Fibroblast of lung (primary cell): ENCODE data around the gene CYP4F12. TPM values are rescaled to one million over a fixed set of nuclear protein-coding genes. Genes with fewer than 3 reads are reported as not detected.

Experiments
- DNase-seq, 2 donors: peaks; one replicate each; pipeline versions ENCODE4 v3.0.0 to v3.0.0-alpha.2; 2010; ENCODE audit warnings: low read depth in 2 of 2
- H2AFZ ChIP-seq: 2 replicates; pipeline ENCODE4 v1.5.1; 2012; ENCODE audit warnings: low read length, control low read depth, inconsistent platforms
- H3K27ac ChIP-seq: 2 replicates; pipeline ENCODE4 v1.5.1; 2011; ENCODE audit warnings: low read length, control low read depth; ENCODE audit not compliant: insufficient read depth
- H3K27me3 ChIP-seq: 2 replicates; pipeline ENCODE4 v1.5.1; 2011; ENCODE audit warnings: mild to moderate bottlenecking, low read length; ENCODE audit not compliant: control insufficient read depth, insufficient read depth
- H3K36me3 ChIP-seq: 2 replicates; pipeline ENCODE4 v1.5.1; 2011; ENCODE audit warnings: low read length; ENCODE audit not compliant: control insufficient read depth, insufficient read depth
- H3K4me1 ChIP-seq: 2 replicates; pipeline ENCODE4 v1.5.1; 2011; ENCODE audit warnings: low read length; ENCODE audit not compliant: control insufficient read depth, insufficient read depth; ENCODE audit errors: extremely low read depth
- H3K4me2 ChIP-seq: 2 replicates; pipeline ENCODE4 v1.5.1; 2011; ENCODE audit warnings: low read length, control low read depth; ENCODE audit not compliant: insufficient read depth; ENCODE audit errors: extremely low read depth
- H3K4me3 ChIP-seq, 4 experiments: fragments of 200-600 bp in 1 of 4; sonication (generic) in 1 of 4; replicated peaks in 1 of 4; 2 replicates each; pipeline ENCODE4 v1.5.1; 2011 to 2016; ENCODE audit warnings: low read length in 4 of 4, low read depth in 3 of 4, mild to moderate bottlenecking in 3 of 4, control low read depth in 2 of 4, inconsistent platforms in 1 of 4, mixed read lengths in 1 of 4; ENCODE audit not compliant: insufficient read depth in 1 of 4; ENCODE audit errors: control extremely low read depth in 1 of 4
- H3K79me2 ChIP-seq: 2 replicates; pipeline ENCODE4 v1.5.1; 2012; ENCODE audit warnings: mild to moderate bottlenecking, low read length, inconsistent platforms; ENCODE audit not compliant: control insufficient read depth, insufficient read depth
- H3K9ac ChIP-seq: 2 replicates; pipeline ENCODE4 v1.5.1; 2011; ENCODE audit warnings: mild to moderate bottlenecking, low read length, control low read depth; ENCODE audit not compliant: insufficient read depth
- H3K9me3 ChIP-seq: 2 replicates; pipeline ENCODE4 v1.5.1; 2012; ENCODE audit warnings: low read depth, low read length; ENCODE audit not compliant: control insufficient read depth, insufficient read depth
- H4K20me1 ChIP-seq: 2 replicates; pipeline ENCODE4 v1.5.1; 2011; ENCODE audit warnings: low read length; ENCODE audit not compliant: control insufficient read depth, insufficient read depth; ENCODE audit errors: extremely low read depth
- EZH2 ChIP-seq: IDR thresholded peaks from 2 replicates; pipeline ENCODE4 v1.5.1; 2012; ENCODE audit warnings: low read length, control low read depth, mild to moderate bottlenecking; ENCODE audit errors: missing control alignments
- polyA plus RNA-seq, 2 donors: library from polyadenylated mRNA; depleted of rRNA in 1 of 2; stranded (reverse) in 1 of 2; unstranded in 1 of 2; fragments of >200 nt; gene quantifications; 2 replicates each; pipeline ENCODE4 v1.2.1, GENCODE V29; 2011 to 2012; ENCODE audit warnings: missing spikeins in 1 of 2
- total RNA-seq: library from RNA; depleted of rRNA; stranded (reverse); fragments of >200 nt; gene quantifications from 2 replicates; pipeline ENCODE4 v1.2.1, GENCODE V29; 2014
- TF ChIP-seq, protein P1 (sequence below), 2 donors: IDR thresholded peaks in 1 of 2; conservative IDR thresholded peaks in 1 of 2; 1 replicate in 1 of 2; 2 replicates in 1 of 2; pipeline ENCODE4 v1.5.1; 2011 to 2012; ENCODE audit warnings: low read length in 2 of 2, control low read depth in 1 of 2, inconsistent platforms in 1 of 2, low read depth in 1 of 2, mild to moderate bottlenecking in 1 of 2

CYP4F12 gene
- total and polyA plus RNA-seq, 2 donors (not counting 1 experiment from before 2014, with no cell fraction given): not detected

DNA sequence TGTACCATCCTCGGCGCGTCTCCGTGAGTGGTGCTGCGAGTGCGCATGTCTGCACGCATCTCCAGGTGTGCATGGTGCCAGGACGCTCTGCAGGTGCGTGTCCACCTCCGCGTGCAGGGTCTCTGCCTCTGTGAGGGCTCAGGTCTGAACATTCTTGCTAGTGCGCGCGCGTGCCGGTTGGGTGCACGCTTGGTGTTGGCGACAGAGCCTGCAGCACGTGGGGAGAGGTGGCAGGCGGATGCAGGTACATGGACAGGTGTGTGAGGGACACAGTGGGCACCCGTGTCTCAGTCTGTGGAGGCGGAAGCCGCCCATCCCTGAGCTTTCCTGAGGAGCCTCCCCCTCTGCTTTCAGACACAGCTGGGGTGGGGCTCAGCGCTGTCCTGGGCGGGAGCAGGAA lies 50.1 kb downstream of the CYP4F12 start:
- no peak overlapping the region for H2AFZ ChIP-seq
- H3K9me3 ChIP-seq: no peaks in the 10 kb centered on the region
- H3K27me3 ChIP-seq: no peaks in the 10 kb centered on the region
- H3K79me2 ChIP-seq: no peaks in the 10 kb centered on the region
- no peaks in the 10 kb centered on the region for H4K20me1 ChIP-seq
- H3K4me3 ChIP-seq: no peak overlapping the region
- TF ChIP-seq EZH2: no peak
- TF ChIP-seq, protein P1, sequence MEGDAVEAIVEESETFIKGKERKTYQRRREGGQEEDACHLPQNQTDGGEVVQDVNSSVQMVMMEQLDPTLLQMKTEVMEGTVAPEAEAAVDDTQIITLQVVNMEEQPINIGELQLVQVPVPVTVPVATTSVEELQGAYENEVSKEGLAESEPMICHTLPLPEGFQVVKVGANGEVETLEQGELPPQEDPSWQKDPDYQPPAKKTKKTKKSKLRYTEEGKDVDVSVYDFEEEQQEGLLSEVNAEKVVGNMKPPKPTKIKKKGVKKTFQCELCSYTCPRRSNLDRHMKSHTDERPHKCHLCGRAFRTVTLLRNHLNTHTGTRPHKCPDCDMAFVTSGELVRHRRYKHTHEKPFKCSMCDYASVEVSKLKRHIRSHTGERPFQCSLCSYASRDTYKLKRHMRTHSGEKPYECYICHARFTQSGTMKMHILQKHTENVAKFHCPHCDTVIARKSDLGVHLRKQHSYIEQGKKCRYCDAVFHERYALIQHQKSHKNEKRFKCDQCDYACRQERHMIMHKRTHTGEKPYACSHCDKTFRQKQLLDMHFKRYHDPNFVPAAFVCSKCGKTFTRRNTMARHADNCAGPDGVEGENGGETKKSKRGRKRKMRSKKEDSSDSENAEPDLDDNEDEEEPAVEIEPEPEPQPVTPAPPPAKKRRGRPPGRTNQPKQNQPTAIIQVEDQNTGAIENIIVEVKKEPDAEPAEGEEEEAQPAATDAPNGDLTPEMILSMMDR (conservative IDR thresholded peaks at IDR 0.05 in 1 of 2, IDR thresholded peaks at IDR 0.05 in 1 of 2; ENCODE audit: low read depth in 1 of 2, low read length in 2 of 2): no peak
- no peaks in the 10 kb centered on the region for H3K36me3 ChIP-seq
- H3K27ac ChIP-seq: no peak overlapping the region
- H3K4me1 ChIP-seq: no peaks in the 10 kb centered on the region
- H3K4me2 ChIP-seq: no peak overlapping the region
- no peak for DNase-seq
- H3K9ac ChIP-seq: no peak overlapping the region

DNA sequence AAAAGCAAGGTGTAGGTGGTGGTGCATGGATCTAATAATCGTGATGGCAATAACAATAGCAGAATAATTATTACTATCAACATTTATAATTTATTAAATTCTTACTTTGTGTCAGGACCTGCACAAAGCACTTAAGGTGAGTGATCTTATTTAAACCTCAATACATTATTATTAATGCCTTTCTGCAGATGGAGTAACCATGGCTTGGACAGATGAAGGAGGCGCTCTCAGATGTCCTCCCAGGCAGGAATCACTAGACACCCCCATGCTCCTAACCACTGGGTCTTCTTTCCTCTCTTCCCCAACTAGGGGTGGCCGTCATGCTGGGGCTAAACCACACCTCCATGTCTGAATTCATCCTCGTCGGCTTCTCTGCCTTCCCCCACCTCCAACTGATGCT lies 54.8 kb downstream of the CYP4F12 start, which contains the start of gene OR10H2:
TSS of gene OR10H2 (plus strand) at position 301 of the 400 bp plus-strand sequence. CDS start at position 321, 20 bp downstream.
- Histone ChIP-seq H3K79me2 (no peaks in the 10 kb centered on the region), H3K9ac (no peak within 1 kb of the TSS), H3K9me3 (no peaks in the 10 kb centered on the region), H3K27me3 (no peaks in the 10 kb centered on the region), H4K20me1 (no peaks in the 10 kb centered on the region), H3K4me3 (no peak within 1 kb of the TSS), H2AFZ (no peak within 1 kb of the TSS), H3K4me2 (no peak within 1 kb of the TSS), H3K27ac (no peak within 1 kb of the TSS), H3K36me3 (no peaks in the 10 kb centered on the region), H3K4me1 (no peaks in the 10 kb centered on the region)
- no peak for TF ChIP-seq EZH2
- TF ChIP-seq, protein P1 (conservative IDR thresholded peaks at IDR 0.05 in 1 of 2, IDR thresholded peaks at IDR 0.05 in 1 of 2; ENCODE audit: low read depth in 1 of 2, low read length in 2 of 2): no peak
- DNase-seq: no peak

DNA sequence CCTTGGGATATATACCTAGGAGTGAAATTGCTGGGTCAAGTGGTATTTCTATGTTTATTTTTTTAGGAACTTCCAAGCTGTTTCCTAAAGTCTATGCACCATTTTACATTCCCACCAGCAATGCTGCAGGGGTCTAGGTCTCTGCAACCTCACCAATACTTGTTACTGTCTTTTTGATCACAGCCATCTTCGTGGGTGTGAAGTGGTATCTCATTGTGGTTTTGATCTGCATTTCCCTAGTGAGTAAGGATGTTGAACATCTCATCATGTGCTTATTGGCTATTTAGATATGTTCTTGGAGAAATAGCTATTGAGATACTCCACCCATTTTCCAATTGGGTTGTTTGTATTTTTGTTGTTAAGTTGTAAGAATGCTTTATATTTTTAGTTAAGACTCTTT lies 57.7 kb downstream of the CYP4F12 start:
- TF ChIP-seq EZH2: no peak
- TF ChIP-seq, protein P1 (conservative IDR thresholded peaks at IDR 0.05 in 1 of 2, IDR thresholded peaks at IDR 0.05 in 1 of 2; ENCODE audit: low read depth in 1 of 2, low read length in 2 of 2): no peak
- H3K9me3 ChIP-seq: no peaks in the 10 kb centered on the region
- DNase-seq: no peak
- no peak overlapping the region for H3K4me3 ChIP-seq
- H4K20me1 ChIP-seq: no peaks in the 10 kb centered on the region
- no peaks in the 10 kb centered on the region for H3K27me3 ChIP-seq
- no peaks in the 10 kb centered on the region for H3K79me2 ChIP-seq
- H3K4me1 ChIP-seq: no peaks in the 10 kb centered on the region
- H3K27ac ChIP-seq: no peak overlapping the region
- H3K4me2 ChIP-seq: no peak overlapping the region
- no peak overlapping the region for H2AFZ ChIP-seq
- H3K36me3 ChIP-seq: no peaks in the 10 kb centered on the region
- no peak overlapping the region for H3K9ac ChIP-seq
